NCI-H1930 (cell line): ENCODE measurements around the gene ZNF598.

Source experiments
- DNase-seq, 2 experiments: peaks; one replicate each; lab custom pipeline; 2025; lab: John Stamatoyannopoulos, UW

ZNF598 gene

GRCh38 chr16:2009791-2010510, at the start of gene ZNF598:
ZNF598 (minus strand) TSS chr16:2009821.
- DNase-seq = peak; percentile 84 to 93

DNA sequence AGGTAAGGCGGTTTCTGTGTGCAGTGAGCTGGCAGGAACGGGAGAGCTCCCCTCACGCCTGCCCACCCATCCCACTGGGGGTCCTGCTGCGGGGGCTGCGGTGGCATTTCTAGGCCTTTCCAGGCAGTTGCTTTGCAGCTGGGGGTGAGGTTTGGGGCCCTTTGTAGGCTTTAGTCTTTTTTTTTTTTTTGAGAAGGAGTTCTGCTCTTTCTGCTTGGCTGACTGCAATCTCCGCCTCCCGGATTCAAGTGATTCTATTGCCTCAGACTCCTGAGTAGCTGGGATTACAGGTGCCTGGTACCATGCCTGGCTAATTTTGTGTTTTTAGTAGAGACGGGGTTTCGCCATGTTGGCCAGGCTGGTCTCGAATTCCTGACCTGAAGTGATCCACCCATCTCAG, 49.3 kb upstream of the ZNF598 start:
- DNase-seq = no peak

DNA sequence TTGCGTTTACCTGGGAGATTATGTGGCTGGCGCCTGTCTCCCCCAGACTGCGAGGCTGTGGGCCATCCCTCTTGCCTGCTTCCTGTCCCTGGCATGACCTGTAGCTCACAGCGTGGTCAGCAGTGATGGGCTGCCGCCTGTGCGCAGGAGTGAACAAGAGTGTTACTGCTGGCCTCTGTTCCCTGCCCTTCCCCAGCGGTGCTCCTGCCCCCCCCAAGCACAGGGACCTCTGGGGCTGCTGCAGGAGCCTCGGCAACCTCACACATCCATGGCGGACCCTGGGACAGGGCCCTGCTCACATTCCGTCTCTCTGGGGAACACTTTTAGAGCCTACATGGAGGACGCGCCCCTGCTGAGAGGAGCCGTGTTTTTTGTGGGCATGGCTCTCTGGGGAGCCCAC, 48.8 kb upstream of the ZNF598 start:
- DNase-seq = no peak

DNA sequence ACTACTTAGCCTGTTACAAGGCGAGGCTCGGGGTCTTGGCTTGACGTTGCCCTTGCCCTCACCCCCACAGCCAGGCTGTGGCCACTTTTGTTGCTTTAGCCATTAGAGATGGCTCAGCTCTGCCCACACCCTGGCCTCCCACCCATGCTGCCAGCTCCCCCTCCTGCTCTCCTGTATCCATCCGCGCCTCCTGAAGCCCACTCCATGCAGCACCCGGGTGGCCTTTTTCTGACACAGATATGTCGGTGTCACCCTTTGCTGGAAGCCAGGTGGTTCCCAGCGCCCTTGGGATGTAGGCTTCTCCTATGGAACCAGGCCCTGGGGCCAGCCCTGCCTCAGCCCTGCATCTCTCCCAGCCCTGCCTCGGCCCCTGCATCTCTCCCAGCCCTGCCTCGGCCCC, 47.8 kb upstream of the ZNF598 start:
- no peak for DNase-seq

- DNase-seq = no peak
These were observed 47.2 kb upstream of the ZNF598 start for GRCh38 chr16:2056681-2057407.

DNA sequence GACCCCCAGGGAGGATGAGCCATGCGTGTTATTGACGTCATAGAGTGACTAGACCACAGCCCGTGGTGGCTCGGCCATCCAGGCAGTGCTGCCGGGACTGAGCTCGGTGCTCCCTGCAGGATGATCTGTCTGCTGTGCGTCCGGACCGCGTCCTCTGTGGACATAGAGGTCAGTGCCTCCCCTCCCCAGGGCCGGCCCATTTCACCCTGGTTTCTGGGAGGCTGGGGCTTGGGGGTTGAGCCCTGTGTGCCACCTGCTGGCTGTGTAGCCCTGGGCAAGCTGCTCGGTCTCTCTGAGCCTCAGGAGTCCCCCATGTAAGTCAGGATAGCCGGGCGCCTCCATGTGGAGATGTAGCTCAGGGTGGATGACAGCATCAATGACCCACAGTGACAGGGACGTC, 46.5 kb upstream of the ZNF598 start:
- no peak for DNase-seq

GRCh38 chr16:2054543-2055245, 45.1 kb upstream of the ZNF598 start:
- no peak for DNase-seq

GRCh38 chr16:2053897-2054296, 44.3 kb upstream of the ZNF598 start:
- DNase-seq = no peak

GRCh38 chr16:2053211-2053610, 43.6 kb upstream of the ZNF598 start:
- DNase-seq = no peak

- no peak for DNase-seq
These were observed 38.5 kb upstream of the ZNF598 start for GRCh38 chr16:2048116-2048543.

- DNase-seq = peak; percentile 93 to 97
These were observed 37.9 kb upstream of the ZNF598 start, which contains the start of the genes NTHL1 and TSC2 for GRCh38 chr16:2047330-2048115. NTHL1 (minus strand) TSS chr16:2047834; CDS start chr16:2047823, 11 bp downstream. TSC2 (plus strand) TSS chr16:2047985; CDS start chr16:2048616, 631 bp downstream.

- DNase-seq = no peak
These were observed 37.3 kb upstream of the ZNF598 start for GRCh38 chr16:2046893-2047329.

DNA sequence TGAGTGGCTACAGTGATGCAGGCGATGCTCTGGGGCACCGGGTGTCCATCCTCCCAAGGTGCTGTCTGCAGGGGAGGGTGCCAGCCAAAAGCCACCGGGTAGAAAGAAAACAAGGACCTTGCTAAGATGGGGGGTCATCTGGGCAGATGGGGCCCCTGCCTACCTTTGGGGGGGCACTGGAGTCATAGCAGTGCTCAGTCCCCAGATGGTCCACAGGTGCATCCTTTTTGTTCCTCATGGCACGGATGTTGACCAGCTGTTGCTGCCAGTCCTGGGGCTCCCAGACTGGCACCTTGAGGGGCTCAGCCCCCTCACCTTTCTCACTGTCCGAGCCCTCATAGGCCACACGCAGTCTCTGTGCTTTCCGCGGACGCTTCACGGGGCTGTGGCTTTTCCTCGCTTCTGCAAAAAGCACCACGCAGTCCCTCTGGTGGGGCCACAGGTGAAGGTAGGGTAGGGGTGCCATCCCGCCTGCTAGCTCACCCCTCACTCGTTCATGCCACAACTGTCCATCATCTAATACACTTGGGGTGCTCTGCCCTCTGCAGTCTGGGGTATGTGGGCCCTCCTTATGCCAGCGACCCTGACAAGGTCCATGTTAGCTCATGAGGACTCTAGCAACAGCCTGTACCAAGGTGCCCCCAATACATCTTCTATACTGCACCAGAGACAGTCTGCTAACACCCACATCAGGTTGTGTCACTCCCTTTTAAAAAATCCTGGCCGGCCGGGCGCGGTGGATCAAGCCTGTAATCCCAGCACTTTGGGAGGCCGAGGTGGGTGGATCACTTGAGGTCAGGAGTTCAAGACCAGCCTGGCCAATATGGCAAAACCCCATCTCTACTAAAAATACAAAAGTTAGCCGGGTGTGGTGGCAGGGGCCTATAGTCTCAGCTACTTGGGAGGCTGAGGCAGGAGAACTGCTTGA, 36.6 kb upstream of the ZNF598 start:
- no peak for DNase-seq

GRCh38 chr16:2044541-2044940, 34.9 kb upstream of the ZNF598 start:
- no peak for DNase-seq

DNA sequence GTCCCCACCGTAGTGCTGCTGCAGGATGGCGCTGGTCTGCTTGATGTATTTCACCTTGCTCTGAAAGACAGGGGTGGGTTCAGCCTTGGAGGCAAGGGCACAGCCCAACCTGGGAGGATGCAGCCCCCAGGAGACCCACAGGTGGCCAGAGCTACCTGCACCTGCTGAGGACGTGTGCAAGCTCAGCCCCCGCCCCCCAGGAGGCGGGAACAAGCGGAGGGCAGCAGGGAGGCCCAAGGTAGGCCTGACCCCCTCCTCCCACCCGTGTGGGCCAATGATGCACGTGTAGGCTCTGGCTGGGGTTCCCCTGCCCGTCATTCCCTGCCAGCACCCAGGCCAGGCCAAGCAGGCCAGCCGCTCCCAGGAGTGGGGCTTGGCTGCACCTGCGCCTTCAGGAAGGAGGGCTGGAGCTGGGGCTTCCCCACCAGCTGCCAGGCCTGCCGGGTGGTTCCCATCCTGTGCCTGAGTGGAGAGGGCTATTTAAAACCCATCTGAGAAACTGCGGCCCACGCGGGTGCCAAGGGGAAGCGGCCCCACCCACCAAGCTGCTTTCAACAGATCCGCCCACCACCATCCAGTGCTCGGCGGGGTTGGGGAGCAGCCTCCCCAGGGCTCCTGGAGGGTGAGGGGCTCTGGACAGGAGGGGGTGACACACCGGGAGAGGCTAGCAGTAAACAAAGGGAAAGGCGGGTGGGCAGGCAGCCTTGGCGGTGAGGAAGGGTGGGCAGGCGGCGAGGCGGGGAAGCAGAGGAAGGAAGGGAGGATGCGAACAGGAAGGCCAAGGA, 34.2 kb upstream of the ZNF598 start:
- DNase-seq = no peak

DNA sequence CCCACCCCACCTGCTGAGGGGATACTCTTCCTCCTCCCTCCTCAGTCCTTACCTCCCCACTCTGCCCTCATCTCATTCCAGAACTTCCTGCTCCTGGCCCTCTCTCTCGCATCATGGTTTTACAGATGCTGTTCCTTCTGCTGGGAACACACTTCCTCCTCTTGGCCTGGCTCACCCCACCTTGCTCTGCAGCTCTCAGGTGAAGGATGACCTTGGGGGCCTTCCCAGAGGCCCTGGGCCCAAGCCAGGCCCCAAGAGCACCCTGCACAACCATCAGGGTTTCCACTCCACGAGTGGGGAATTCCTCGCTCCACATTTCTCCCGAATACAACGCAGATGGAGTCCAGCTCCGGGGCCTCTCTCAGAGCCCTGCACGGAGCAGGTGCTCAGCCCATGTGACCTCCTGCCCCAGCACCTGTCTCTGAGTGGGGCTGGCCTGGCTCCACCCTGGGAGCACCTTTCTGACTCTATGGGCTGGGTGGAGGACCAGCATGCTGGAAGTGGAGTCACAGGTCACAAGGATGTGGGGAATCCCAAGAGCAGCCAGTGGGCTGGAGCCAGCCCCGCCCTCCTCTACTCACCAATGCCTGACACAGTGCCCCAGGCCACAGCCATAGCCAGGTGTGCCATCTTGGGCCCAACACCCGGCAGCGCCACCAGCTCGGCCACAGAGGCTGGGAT, 33.5 kb upstream of the ZNF598 start:
- DNase-seq = no peak

GRCh38 chr16:2042171-2042985, 32.8 kb upstream of the ZNF598 start:
- DNase-seq = no peak

DNA sequence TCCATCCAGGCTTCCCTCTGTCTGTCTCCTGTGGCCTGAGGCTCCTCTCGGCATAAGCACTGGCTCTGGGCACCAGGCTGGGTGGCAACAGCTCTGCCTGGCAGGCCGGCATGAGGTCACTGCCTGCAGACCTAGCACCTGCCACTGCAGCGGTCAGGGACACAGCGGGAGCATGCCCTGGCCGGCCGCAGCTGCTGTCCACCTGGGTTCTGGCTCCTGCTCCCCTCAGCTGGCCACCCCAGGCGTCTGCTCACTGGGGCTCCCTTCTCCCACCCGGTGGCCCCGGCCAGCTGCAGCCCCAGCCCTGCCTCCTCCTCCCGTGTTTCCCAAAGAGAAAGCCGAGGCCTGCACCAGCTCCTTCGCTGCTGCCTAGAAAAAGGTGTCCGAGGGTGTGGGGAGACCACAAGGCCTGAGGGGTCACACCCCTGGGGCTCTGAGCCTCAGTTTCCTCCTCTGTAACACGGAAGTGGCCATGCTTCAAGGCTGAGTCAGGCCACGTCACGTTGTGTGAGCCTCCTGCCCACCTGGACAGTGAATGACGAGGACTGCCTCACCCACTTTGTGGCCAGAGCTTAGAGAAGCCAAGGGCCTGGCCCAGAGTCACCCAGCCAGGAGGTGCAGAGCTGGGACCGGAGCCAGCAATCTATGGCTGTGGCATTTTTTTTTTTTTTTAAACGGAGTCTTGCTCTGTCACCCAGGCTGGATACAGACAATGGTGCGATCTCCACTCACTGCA, 31.3 kb upstream of the ZNF598 start:
- no peak for DNase-seq
